Cardiac fibroblast (primary cell): Measurements from ENCODE around the gene ACSM5.

Experiments
- DNase-seq, 2 donors: peaks; one replicate each; pipeline versions ENCODE4 v3.0.0 to v3.0.0-alpha.2; 2010; ENCODE audit warnings: low read depth in 2 of 2
- H3K4me3 ChIP-seq, 2 donors: replicated peaks in 1 of 2; 1 replicate in 1 of 2; 2 replicates in 1 of 2; pipeline ENCODE4 v1.5.1; 2011; ENCODE audit warnings: low read depth in 2 of 2, low read length in 2 of 2, mild to moderate bottlenecking in 2 of 2, moderate library complexity in 1 of 2
- CTCF ChIP-seq: IDR thresholded peaks from one replicate; pipeline ENCODE4 v1.5.1; 2011; ENCODE audit warnings: low read depth, mild to moderate bottlenecking, low read length, inconsistent platforms

The ACSM5 gene

DNA sequence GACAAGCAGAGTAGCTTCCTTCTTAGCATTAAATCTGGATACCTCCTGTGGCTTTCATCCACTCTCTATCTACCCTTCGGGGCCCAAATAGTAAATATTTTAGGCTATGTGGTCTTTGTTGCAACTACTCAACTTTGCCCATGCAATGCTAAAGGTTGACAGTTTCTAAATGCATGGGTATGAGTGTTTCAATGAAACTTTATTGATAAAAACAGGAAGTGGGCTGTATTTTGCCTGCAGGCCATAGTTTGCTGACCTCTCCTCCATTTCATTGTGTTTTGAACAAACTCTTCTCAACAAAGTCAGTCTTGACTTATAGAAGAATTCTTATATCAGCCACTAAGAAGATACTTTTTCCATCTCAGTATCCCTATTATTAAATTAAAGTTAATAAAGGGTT, 76.1 kb downstream of the ACSM5 start:
- DNase-seq: no peak
- no peak overlapping the region for H3K4me3 ChIP-seq
- no peak for TF ChIP-seq CTCF
